Mucosa of gallbladder (tissue), 1 donor: ENCODE results near the gene TMPRSS2. TPM values are rescaled to one million over a fixed set of nuclear protein-coding genes. Genes with fewer than 3 reads are reported as not detected.
A peak's percentile ranks its signal among the peaks of the same experiment; 100 is the strongest.

Source experiments
- DNase-seq: peaks from one replicate; pipeline ENCODE4 v3.0.0-alpha.2; 2020; ENCODE audit warnings: low spot score
- total RNA-seq: library from RNA; stranded (reverse); gene quantifications from one replicate; pipeline ENCODE4 v1.2.1, GENCODE V29; 2021
- donor health status: DM: no; HTN: no; CAD: no.

The TMPRSS2 gene
- total RNA-seq, 1 donor from 2014 or later: 147 TPM

DNA sequence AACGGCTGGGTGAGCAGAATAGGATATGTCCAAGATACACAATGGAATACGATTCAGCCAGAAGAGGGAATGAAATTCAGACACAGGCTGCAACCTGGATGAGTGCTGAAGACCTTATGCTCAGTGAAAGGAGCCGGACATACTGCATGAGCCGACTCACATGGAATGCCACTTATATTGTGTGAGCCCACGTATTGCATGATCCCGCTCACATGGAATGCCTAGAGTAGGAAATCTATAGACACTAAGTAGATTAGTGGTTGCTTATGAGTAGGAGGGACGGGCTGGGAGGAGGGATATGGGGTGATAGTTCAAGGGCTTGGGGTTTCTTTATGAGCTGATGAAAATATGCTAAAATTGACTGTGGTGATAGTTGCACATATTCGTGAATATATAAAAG is 26.8 kb downstream of the TMPRSS2 start:
- DNase-seq: no peak

DNA sequence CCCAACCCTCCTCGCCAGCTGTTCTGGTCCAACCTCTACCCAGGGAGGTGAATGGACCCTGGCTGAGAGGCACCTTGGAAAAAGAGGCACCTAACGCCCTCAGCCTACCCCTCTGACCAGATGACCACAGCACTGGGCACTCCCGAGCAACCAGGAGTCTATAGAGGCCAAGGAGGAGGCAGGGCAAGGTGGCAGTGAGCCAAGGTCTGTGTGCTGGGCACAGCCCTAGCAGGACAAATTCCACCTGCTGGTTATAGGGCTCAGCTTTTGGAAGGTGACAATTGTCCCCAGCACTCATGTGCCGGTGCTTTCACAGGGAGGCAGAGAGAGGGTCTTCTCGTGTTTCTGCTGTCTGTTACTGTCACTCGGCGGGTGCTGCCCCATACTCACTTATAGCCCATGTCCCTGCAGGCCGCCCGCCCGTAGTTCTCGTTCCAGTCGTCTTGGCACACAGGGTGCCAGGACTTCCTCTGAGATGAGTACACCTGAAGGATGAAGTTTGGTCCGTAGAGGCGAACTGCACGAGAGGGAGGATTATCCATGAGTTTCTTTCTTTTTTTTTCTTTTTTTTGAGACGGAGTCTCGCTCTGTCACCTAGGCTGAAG is 27.8 kb downstream of the TMPRSS2 start:
- DNase-seq: peak; percentile 75

DNA sequence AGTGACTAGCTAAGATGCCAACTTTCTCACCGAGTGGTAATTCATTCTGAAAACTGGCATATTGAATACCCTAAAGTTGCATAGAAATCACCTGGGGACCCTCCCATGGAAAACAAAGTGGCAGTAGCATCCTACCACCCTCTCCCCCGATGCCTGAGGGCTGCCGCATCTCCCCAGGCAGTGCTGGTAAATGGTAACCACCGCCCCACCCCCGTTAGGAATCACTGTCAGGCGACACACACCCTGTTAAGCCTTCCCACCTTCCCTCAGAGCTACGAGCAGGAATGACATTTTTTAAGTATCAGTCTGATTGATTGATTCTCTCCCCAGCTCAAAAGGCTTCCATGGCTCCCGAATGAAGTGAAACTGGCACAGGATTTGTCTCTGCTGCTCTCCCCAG is 28.3 kb downstream of the TMPRSS2 start:
- no peak for DNase-seq

DNA sequence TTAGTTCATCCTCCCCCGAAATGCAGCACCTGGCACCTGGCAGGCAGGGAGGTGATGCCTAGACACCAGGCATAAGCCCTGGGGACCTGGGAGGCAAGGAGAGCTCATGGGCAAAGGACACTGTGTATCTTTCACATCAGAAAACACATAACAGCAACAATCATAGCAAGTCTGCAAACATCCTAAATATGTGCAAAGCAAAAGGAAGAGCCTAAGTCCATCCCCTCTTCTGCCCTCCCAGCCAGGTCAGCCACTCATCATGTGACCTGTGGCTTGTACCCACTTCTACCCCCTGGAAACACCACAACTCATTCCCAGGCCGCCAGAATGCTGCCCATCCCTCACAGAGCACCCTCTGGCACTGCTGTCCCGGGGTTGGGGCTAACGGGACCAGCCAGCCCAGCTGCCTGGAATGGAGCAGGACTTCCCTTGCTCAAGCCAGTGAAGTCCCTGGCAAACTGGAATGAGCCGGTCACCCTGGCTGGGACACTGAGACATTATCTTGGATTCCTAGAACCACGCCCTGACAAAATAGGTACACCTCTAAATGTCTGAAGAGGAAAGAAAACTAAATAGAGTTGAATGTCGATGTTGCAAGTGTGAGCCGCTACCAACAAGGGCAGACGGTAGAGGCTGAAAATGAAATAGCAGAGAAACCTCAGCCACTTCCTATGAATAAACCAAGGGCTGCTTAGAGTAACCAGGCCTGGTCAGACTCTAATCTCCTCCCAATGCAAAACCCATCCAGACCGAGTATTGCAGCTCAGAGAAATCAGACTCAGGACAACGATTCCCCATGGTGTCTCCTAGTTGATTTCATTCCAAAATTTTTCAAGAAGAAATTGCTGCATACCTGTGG is 29.4 kb downstream of the TMPRSS2 start:
- peak; percentile 47 for DNase-seq

DNA sequence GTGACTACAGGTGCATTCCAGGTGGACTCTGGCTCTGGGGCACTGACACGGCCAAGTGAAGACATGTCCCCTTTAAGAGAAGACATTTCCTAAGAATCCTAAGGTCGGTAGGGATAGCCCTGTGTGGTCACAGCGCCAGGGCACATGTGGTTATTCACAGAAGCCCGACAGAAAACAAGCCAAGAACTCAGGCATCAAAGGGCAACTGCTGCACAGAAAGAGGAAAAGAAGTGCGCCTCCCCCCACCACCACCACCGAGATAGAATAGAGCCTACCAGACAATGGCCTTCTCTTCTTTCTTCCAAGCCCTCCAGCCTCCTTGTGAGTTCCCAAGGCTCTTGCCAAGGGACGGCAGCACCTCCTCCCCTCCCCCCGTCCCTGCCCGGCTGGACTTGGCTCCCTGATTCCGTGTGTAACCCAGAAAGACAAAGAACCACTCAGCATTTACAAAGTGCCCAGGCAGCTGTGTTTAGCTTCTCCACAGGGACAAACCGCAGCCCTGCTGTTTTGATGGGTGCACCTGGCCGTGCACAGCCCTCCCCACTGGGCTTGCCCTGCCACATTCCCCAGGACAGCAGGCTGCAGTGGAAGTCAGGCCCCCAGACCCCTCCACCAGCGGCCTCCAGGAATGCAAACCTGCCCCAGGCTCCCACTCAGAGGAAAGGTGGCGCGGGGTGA is 30.2 kb downstream of the TMPRSS2 start:
- peak; percentile 70 for DNase-seq

DNA sequence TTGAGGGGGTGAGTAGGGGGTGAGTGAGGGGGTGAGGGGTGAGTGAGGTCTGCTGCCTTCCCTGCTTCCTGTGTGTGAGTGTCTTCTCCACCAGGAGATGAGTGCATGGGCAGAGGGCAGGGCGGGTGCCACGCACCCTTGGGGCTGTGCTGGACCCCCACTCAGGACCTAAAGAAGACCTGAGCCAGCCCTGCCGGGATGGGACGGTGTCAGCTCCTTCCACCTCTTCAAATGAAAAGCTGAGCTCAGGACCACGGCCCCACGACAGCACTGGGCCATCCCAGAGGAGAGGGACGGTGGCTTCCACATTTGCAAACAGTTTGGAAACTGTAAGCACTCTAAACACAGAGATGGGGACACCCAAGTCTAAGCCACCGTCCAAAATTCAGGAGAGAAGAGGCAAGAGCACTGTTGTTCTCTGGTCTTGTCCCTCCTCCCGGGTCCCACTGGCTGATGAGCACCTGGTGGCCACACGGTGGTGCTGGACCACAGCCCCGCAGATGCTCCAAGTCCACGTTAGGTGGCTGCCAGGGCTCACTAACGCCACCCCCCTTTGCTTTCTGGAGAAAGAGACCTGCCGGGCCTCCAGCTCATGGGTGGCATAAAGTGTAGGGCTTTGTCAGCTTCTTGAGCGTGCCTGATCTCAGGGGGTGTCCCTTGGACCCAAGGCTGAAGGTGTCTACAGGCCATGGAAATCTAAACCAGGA is 32.1 kb downstream of the TMPRSS2 start:
- DNase-seq: no peak

DNA sequence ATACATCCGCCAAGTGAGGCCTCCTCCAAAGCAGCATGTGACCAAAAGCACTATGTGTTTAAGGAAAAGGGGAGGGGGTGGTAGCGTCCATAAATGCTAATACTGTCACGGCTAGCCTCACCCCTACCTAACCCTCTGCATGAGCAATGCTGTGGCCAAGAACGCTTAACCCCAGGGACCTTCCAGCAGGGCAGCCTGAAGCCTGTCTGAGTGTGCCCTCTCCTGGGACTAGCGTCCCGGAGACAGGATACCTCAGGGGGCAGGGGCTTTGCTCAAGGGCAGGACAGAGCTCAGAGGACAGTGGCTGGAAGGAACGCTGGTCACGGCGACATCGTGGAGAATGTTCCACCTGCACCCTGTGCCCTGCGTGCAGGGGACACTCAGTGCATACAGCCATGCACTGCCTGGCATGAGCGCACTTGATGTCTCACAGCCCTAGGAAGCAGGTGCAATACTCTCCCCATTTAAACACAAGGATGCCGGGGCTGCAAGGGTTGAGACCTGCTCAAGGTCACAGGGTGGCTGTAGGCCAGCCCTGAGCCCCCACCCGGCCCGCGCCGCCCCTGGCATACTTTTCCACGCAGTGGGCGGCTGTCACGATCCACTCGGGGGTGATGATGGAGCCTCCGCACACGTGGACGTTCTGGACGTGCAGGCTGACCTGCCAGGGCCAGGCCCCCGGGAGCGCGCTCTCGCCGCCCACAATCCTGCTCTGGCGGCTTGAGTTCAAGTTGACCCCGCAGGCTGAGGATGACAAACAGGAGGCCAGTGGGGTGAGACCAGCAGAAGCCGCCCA is 35.0 kb downstream of the TMPRSS2 start:
- DNase-seq: no peak

DNA sequence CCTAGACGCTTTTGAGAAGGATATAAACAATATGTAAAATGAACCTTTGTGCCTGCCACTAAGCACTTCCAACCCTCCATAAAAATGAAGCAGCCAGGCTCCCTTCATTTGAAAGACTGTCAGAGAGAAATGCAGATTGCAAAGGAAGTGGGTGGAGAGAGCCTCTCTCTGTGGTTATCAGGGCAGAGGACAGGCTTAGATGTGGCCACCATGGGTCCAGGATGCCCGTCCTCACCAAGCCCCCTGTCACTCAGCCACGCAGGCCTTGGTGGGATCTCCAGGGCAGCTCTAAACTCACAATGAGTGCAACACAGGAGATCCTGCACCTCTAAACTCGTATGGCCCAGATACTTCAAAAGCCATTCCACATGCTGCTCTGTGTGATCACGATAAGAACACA is 37.9 kb downstream of the TMPRSS2 start:
- no peak for DNase-seq

DNA sequence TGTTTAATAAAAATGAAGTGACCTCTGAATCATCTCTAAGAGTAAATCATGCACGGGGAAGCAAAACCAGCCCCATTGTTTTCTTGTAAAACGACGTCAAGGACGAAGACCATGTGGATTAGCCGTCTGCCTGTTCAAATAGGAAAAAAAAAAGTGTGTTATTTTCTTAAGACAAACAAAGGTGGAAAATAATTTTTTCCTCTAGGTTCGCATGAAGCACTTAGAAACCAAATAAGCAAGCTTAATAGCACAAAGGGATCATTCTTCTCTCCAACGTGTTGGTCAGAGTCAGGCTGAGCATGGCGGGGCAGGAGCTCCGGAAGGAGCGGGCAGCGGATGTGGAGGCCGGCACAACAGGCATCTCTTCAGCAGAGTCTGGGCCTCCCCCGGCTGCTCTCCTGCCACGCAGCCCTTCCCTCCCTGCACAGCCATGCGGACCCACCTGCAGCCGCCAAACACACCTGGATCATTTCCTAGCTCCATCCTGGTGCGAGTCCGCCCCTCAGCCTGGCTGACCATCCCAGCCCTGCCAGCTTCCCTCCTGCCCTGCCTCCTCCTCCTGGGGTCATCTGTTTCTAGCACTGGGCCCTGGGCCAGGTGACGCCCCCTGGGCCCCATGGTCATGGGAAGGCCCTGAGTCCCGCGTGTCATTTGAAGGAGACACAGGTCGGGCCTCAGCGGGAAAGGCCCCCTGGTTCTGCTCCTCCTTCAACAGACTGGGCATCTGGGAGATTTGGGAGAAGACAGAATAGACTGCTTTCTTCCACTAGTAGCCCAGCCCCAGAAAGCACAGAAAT is 41.7 kb downstream of the TMPRSS2 start:
- DNase-seq: no peak

DNA sequence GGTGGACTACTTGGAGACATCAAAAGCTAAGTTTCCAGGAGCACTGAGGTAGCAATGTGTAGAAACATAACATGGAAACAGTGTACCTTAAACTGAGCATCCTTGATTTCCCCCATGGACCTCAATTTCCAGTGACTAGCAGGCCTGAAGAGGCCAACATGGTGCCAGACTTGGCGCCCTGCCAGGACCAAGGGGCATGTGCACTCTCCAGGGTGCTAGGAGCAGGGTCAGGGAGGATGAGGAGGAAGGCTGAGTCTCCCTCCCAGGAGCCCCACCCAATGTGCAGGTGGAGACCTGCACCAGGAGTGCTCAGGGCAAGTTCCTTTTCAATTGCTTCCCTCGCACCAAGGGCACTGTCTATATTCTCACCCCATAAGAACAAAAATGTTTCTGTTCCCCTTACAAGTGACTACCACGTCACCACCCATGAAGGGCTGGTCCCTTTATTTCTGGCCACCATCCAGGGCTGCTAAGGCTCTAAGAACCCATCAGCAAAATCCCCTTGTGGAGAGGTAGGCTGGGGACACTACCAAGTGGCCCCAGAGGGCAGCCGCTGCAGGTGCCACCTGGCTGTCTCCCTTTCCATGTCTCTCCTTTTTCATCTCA is 42.7 kb downstream of the TMPRSS2 start:
- DNase-seq: no peak

DNA sequence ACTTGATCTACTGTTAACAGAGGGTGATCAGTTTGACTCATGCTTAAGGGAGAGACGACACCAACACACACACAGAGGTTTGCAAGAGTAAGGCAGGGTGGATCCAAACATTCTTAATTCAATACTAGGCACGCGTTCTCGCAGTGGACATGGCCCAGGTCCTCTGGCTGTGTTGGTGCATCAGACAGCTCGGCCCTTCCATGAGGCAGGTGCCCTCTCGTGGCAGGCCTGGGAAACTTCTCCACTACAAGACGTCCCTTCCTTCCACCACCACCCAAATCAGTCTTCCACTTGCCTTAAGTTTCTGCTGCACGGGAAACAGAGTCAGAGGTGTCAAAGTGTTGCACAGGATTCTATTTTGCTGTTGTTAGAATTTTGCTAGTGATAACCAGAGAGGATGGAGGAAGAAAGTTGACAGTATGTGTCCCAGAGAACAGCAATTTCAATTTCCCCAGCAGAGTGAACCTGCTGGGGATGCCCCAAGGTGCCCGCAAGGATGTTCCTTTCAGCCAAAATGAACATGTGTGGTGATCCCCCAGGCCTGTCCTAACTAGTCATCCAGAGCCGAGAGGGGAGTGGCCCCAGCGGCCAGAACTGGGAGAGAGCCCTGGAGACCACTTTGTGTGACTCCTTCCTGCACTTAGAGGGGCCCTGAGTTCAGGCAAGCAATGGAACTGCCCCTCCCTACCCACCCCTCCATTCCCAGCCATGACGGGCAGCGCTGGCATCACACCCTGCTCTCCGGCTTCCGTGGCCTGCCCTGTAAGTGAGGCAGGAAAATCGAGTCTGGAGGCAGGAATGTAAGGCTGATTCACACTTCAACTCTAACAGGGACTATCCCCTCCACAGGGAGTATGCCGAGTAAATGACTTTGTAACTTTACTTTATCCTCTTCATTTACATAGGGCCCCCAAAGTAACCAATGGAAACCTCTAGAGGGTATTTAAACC is 47.1 kb downstream of the TMPRSS2 start:
- DNase-seq: peak; percentile 71

DNA sequence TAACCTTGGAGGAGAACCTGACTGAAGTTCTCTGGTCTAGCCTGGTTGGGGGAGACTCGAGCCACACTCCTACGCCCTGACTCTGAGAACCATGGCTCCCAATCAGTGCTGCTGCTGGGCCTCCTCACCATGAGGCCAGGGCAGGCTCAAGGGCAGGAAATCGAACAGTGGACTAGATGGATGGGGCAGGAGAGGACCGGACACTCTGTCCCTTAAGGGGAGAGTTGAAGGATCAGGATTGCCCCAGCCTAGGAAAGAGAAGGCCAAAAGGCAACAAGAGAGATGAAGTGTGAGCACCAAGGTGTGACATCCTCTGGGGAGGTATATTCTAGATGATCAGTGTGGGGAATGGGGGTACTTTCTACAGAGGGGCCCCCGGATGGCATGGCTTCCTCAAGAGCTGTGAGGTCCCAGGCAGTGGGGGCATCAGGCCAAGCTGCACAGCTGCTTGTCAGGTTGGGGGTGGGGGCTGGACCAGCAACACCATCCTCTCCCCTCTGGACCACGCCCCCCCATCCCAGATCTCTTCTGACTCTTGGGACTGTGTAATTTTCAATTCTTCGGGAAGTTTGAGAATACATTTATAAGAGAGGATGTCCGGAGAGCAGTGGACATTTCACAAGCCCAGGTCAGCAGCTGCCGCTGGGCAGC is 47.9 kb downstream of the TMPRSS2 start:
- no peak for DNase-seq

DNA sequence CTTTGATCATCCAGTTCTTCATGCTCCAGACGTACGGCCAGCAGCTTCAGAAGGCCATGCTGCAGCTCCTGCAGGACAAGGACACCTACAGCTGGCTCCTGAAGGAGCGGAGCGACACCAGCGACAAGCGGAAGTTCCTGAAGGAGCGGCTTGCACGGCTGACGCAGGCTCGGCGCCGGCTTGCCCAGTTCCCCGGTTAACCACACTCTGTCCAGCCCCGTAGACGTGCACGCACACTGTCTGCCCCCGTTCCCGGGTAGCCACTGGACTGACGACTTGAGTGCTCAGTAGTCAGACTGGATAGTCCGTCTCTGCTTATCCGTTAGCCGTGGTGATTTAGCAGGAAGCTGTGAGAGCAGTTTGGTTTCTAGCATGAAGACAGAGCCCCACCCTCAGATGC is 49.4 kb downstream of the TMPRSS2 start:
- DNase-seq: no peak

DNA sequence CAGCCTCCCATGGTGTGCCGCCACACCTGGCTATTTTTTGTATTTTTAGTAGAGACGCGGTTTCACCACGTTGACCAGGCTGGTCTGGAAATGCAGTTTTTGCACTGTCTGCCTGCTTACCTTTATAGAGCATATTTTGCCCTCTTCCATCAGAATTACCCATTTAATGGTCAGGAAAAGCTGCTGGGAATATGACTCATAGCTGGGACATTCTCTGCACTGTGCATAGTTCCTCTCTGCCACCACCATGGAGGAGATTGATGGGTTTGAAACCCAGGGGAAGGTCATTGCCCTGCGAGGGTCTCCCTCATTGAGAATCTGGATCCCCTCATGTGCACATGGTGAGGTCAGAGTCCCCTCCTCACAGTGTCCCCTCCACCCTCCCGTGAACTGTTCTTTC is 49.8 kb downstream of the TMPRSS2 start:
- DNase-seq: no peak

DNA sequence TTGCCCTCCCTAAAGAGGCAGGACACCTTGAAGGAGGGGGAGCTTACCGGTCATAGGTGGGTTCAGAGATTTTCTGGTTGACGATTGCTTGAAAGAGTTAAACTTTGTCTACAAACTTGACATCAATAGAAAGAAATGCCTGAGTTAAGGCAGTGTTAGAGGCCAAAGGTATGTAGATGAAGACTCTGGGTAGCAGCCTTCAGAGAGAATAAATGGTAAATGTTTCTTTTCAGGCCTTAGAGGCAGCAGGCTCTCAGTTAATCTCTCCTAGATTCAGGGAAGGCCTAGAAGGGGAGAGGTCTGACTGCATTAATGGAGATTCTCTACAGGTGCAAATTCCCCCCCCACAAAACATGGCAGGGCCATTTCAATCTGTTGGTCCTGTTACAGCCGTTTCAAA is 54.2 kb downstream of the TMPRSS2 start:
- DNase-seq: no peak

DNA sequence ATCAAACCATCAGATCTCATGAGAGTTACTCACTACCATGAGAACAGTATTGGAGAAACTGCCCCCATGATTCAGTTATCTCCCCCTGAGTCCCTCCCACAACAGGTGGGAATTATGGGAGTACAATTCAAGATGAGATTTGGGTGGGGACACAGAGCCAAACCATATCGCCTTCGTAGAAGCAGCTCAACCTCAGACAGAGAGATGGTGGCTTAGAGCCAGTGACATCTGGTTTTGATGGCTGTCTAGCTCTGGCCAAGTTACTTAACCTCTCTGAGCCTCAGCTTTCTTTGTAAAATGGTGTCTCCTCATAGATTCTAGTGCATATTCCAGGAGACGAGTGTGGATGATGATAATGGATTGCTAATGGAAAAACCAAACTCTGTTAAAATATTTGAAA is 54.8 kb downstream of the TMPRSS2 start:
- no peak for DNase-seq

DNA sequence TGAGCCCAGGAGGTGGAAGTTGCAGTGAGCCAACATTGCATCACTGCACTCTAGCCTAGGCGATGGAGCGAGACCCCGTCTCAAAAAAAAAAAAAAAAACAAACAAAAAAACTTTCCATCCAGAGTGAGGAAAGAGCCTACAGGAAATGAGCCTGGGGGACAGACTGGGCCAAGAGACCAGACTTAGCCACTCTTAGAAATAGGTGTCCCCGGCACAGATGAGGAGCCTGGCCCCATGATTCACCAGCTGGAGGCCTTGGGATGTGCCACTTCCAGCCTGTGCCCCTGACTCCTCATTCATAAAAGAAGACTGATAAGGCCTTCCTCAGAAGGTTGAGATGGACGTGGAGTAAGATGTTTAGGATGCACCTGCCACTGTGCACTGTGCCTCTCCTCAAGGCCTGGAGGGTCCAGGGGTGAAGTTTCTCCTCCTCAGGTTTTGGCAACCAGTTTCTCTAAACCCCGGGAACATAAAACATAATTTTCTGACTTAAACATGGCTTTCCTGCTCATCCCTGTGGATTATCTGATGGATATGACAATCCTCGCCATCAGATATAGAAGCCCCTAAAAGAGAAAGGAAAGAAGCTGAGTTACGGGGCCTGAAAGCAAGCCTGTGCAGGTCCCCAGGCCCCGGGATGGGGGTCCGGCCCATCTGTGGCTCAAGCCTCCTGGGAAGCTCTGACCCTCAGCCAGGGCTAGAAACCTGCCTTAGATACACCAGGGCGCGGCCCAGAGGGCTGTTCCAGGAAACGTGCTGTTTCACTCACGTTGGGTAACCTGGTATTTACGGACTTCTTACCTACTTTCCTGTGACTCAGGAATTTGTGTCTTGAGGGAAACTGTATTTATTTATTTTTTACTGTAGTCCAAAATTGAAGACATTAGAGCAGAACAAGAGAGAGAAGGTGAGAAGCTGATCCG is 55.9 kb downstream of the TMPRSS2 start:
- no peak for DNase-seq
